Choroid plexus epithelial cell (primary cell): Measurements from ENCODE around the gene GNRHR.
"Not testable (repeated sequence)": the region's sequence is repeated elsewhere in the genome, so short reads cannot be mapped to it uniquely, and the experiment has no call there.

ENCODE experiments used
- DNase-seq: peaks from one replicate; pipeline ENCODE4 v3.0.0-alpha.2; 2010; ENCODE audit warnings: low read depth
- H3K4me3 ChIP-seq: 2 replicates; pipeline ENCODE4 v1.5.1; 2011; ENCODE audit warnings: low read depth, mild to moderate bottlenecking, control low read depth, low read length, moderate library complexity
- TF ChIP-seq, protein P1 (sequence below): conservative IDR thresholded peaks from 2 replicates; pipeline ENCODE4 v1.5.1; 2011; ENCODE audit warnings: low read depth, mild to moderate bottlenecking, control low read depth, inconsistent platforms, low read length, moderate library complexity

The GNRHR gene

DNA sequence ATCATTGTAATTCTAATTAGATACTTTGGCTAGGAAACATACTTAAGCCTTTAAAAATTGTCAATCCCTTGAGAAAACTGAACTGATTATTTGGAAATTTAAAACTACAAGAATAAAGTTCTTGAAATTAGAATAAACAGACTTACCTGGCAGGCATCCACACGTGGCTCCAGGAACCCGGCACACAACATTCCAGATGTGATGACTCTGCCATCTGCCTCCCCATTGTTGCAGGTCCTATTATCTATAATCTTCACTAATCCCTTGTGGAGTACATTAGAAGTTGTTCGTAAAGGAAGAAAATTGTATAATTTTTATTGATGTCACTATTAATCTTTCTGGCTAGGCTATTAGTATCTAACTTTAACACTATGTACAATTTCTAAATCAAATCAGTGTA, 16.2 kb upstream of the GNRHR start:
- H3K4me3 ChIP-seq = no peak overlapping the region
- DNase-seq = no peak
- TF ChIP-seq, protein P1, sequence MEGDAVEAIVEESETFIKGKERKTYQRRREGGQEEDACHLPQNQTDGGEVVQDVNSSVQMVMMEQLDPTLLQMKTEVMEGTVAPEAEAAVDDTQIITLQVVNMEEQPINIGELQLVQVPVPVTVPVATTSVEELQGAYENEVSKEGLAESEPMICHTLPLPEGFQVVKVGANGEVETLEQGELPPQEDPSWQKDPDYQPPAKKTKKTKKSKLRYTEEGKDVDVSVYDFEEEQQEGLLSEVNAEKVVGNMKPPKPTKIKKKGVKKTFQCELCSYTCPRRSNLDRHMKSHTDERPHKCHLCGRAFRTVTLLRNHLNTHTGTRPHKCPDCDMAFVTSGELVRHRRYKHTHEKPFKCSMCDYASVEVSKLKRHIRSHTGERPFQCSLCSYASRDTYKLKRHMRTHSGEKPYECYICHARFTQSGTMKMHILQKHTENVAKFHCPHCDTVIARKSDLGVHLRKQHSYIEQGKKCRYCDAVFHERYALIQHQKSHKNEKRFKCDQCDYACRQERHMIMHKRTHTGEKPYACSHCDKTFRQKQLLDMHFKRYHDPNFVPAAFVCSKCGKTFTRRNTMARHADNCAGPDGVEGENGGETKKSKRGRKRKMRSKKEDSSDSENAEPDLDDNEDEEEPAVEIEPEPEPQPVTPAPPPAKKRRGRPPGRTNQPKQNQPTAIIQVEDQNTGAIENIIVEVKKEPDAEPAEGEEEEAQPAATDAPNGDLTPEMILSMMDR = no peak

DNA sequence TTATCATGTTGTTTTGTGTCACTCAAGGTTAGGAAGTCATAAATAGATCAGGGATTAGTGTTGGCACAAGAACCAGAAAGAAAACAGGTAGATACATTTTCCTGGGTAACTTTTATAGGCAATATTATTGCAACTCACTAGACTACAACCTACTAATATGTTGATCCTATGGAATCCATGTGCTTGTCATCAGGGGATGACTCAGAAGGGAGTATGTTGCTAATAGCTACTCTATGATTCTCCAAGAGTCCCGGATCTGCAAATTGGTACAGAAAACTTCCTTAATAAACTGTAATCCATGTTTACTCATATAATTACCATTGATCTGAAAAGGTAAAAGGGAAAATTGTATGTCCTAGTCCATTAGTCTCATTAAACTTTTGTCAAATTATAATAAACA, 11.7 kb upstream of the GNRHR start:
- no peak overlapping the region for H3K4me3 ChIP-seq
- TF ChIP-seq, protein P1 = no peak
- no peak for DNase-seq

DNA sequence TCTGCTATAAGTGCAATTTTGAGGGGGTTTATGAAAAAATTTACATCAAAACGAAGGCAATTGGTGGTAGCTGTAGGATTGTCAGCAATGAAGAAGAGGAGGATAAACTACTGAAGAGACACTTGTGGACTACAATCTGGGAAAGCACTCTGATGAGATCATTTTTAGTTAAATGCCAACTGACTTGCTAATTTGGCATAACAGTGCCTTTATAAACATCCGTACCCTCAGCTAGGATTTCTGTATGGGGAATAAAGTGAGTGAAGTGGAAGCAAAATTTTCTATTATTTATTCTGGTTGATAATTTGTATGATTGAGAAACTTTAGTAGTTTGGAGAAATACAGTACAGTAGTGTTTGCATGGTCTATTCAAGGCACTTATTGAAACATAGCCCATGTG, 11.2 kb upstream of the GNRHR start:
- DNase-seq = no peak
- no peak overlapping the region for H3K4me3 ChIP-seq
- TF ChIP-seq, protein P1 = no peak

DNA sequence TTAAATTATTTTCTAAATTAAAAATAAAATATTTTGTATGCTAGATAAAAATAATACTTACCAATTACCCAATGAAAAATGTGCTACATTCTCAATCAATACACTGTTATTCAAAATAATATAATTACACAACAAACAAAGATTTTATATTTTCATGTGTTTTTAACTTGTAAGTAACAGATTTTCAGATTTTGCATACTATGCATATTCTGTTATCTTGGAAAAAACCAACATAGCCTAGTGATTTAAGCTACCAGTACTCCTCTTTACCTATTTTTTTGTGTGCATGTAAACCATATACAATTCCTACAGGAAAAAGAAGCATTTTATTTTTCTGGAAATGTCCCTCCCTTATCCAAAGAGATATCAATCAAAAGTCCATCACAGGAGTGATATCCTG, 10.0 kb upstream of the GNRHR start:
- TF ChIP-seq, protein P1 = no peak
- DNase-seq = no peak
- no peak overlapping the region for H3K4me3 ChIP-seq

DNA sequence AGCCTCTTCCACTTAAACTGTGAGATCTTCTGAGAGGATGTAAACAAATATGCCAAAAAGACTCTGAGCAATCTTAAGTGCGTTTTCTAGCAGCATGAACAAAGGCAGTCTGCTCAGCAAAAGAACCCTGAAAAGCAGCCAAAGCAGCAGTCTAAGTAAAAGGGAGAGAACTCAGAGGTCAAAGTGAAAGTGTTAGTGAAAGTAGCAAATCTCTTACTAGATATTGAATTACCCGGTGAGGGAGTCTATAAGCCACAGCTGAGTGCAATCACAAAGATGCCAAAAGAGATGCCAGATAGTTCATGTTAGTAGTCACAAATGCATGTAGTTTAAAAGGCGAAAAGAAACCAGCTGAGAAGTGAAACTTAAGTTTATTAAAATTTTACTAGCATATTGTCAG, 7.9 kb upstream of the GNRHR start:
- DNase-seq = peak; percentile 77
- TF ChIP-seq, protein P1 = no peak
- no peak overlapping the region for H3K4me3 ChIP-seq

DNA sequence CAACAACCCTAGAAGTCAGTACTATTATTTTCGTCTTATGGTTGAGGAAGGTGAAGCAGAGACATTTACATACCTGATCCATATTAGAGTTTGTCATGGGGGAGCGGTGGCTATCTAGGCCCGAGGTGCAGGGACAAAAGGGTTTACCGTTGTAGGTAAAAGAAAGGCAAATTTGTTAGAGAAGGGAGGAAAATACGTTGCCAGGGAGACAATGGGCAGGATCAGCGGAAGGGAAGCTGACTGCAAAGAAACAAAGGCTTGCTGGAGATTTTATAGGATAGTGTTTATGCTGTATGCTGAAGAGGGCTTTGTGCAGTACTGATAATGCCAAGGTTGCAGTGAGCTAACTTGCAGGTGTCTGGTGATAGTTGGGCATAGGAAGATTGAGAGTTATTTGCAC, 2.8 kb upstream of the GNRHR start:
- DNase-seq, H3K4me3 ChIP-seq: not testable (repeated sequence)

DNA sequence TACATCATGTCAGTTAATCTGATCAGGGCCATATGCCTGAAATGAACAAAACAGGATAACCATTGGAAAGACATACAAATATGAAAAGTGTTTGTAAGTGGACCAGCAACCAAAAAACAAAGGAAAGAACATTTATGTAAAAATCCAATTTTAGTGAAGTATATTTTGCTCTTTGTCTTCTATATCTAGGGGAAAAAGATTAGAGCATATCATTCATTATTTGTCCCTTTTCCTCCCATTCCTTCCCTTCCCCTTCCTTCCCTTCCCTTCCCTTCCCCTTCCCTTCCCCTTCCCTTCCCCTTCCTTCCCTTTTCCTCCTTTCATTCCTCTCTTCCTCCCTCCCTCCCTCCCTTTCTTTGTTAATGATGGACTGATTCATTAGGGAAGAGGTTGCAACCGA, 1.8 kb upstream of the GNRHR start:
- no peak overlapping the region for H3K4me3 ChIP-seq
- no peak for DNase-seq
- TF ChIP-seq, protein P1 = no peak

DNA sequence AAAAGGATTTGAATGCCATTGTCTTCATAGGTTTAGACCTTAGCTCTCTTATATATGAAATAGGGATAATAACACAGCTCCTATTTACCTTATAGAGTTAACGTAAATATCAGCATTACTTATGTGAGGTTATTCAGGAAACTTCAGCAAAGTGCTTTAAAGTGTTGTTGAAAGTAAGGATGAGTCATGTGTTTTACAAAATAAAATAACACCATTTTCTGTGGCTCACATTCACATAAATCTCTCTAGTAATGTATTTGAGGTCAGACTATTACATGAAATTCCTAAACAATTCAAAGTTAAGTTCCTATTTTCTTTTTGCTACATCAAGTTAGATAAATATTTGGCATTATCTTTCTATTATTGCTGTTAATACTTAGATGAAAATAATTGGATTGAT, 2.9 kb downstream of the GNRHR start:
- DNase-seq = peak; percentile 19
- TF ChIP-seq, protein P1 = no peak

More for the DNA sequence above, 2.9 kb downstream of the GNRHR start:
- H3K4me3 ChIP-seq = no peak overlapping the region
